ENCODE data around the gene APOB. TPM values are rescaled to one million over a fixed set of nuclear protein-coding genes. Genes with fewer than 3 reads are reported as not detected.

APOB gene
- total and polyA plus RNA-seq, 10 of the 15 experiments (the other 5 are each of a cell fraction or from before 2014, with no cell fraction given), result 1.4 TPM; not detected in 9

DNA sequence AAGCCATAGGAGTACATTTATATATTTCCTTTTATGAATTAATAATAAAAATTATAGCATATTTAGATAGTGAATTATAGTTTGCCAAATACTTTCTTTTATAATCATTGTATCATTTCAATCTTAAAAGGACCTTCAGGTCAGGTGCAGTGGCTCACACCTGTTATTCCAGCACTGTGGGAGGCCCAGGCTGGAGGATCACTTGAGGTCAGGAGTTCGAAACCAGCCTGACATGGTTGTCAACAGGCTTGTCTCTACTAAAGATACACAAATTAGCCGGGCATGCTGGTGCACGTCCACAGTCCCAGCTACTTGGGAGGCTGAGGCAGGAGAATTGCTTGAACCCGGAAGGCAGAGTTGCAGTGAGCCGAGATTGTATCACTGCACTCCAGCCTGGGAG, 19.7 kb downstream of the APOB start:
- WGBS (ENCODE audit: insufficient coverage, insufficient replicate concordance, low lambda C conversion rate, missing lambda C conversion rate), result 30% methylated on average over 5 of the region's 5 CpGs
- ChIA-PET CTCF (interaction anchor here (0.8 to 2.4 kb wide), 5 partner anchors 61 to 363 kb away, joined by 3 to 10 read pairs (median 3); no protein-coding TSS in a partner anchor), POLR2A (no interaction called here), RAD21 (ENCODE audit: unreplicated experiment) (no interaction called here), SMC1A (ENCODE audit: uncharacterized antibody, unreplicated experiment) (interaction anchor here (1.0 to 2.9 kb wide), 3 partner anchors 9 to 18 kb away, joined by 3 to 10 read pairs (median 3); no protein-coding TSS in a partner anchor)
- Histone ChIP-seq H2AFZ (ENCODE audit: control insufficient read depth, low read depth, low read length) (no peak overlapping the region), H3K4me2 (ENCODE audit: control insufficient read depth, insufficient read depth) (no peak overlapping the region), H3K36me3 (ENCODE audit: control insufficient read depth in 2 of 2, insufficient read depth in 2 of 2, low read length in 1 of 2) (no peaks in the 10 kb centered on the region), H3K4me1 (ENCODE audit: control insufficient read depth, insufficient read depth, low read length) (no peaks in the 10 kb centered on the region), H4K20me1 (ENCODE audit: control insufficient read depth, insufficient read depth) (no peaks in the 10 kb centered on the region), H3K27me3 (replicated peaks in 1 of 2; ENCODE audit: control insufficient read depth in 2 of 2, insufficient read depth in 2 of 2, low read length in 1 of 2) (peaks cover 0 to 2% of the 10 kb centered on the region in 2 experiments; a peak in 1 of 4 replicates), H3K27ac (ENCODE audit: control insufficient read depth, insufficient read depth) (no peak overlapping the region), H3K4me3 (no peak overlapping the region), H3K9me3 (replicated peaks; ENCODE audit: control insufficient read depth, insufficient read depth, low read length) (no peaks in the 10 kb centered on the region), H3K9ac (ENCODE audit: control insufficient read depth, insufficient read depth, low read length) (no peak overlapping the region), H3K79me2 (ENCODE audit: control insufficient read depth, insufficient read depth, low read length) (no peaks in the 10 kb centered on the region)
- no TSS peak for BruUV-seq (replicated peaks)
- in situ Hi-C loops (cut with MboI) (no loop called here), intact Hi-C loops (cut with micrococcal nuclease; ENCODE audit: unreplicated experiment) (no loop called here)
- DNase-seq (ENCODE audit: low read depth, low spot score), result no peak
- FAIRE-seq, result no peak
- no peak for TF ChIP-seq RBBP5 (conservative IDR thresholded peaks at IDR 0.05)
- no peak for TF ChIP-seq CHD2 (IDR thresholded peaks at IDR 0.05; ENCODE audit: borderline replicate concordance, low read depth, low read length)
- no peak for TF ChIP-seq CHD4 (IDR thresholded peaks at IDR 0.05)
- ATAC-seq, result no peak

GRCh38 chr2:21023419-21024181, 20.3 kb downstream of the APOB start:
- ChIA-PET RAD21 (ENCODE audit: unreplicated experiment) (no interaction called here), SMC1A (ENCODE audit: uncharacterized antibody, unreplicated experiment) (interaction anchor here (1.4 to 2.9 kb wide), 2 partner anchors 9 to 10 kb away, joined by 3 to 10 read pairs; no protein-coding TSS in a partner anchor), POLR2A (no interaction called here), CTCF (interaction anchor here (1.0 to 2.3 kb wide), 3 partner anchors 60 to 362 kb away, joined by 3 to 10 read pairs (median 3); no protein-coding TSS in a partner anchor)
- Histone ChIP-seq H3K36me3 (ENCODE audit: control insufficient read depth in 2 of 2, insufficient read depth in 2 of 2, low read length in 1 of 2) (no peaks in the 10 kb centered on the region), H2AFZ (ENCODE audit: control insufficient read depth, low read depth, low read length) (no peak overlapping the region), H3K27me3 (replicated peaks in 1 of 2; ENCODE audit: control insufficient read depth in 2 of 2, insufficient read depth in 2 of 2, low read length in 1 of 2) (peaks cover 0 to 2% of the 10 kb centered on the region in 2 experiments; a peak in 1 of 4 replicates), H3K79me2 (ENCODE audit: control insufficient read depth, insufficient read depth, low read length) (no peaks in the 10 kb centered on the region), H3K4me3 (no peak overlapping the region), H3K9me3 (replicated peaks; ENCODE audit: control insufficient read depth, insufficient read depth, low read length) (no peaks in the 10 kb centered on the region), H3K4me1 (ENCODE audit: control insufficient read depth, insufficient read depth, low read length) (no peaks in the 10 kb centered on the region), H3K9ac (ENCODE audit: control insufficient read depth, insufficient read depth, low read length) (no peak overlapping the region), H3K4me2 (ENCODE audit: control insufficient read depth, insufficient read depth) (no peak overlapping the region), H4K20me1 (ENCODE audit: control insufficient read depth, insufficient read depth) (no peaks in the 10 kb centered on the region), H3K27ac (ENCODE audit: control insufficient read depth, insufficient read depth) (no peak overlapping the region)
- in situ Hi-C loops (cut with MboI), result no loop called here
- WGBS (ENCODE audit: insufficient coverage, insufficient replicate concordance, low lambda C conversion rate, missing lambda C conversion rate), result 39% methylated on average over 4 of the region's 4 CpGs
- intact Hi-C loops (cut with micrococcal nuclease; ENCODE audit: unreplicated experiment), result no loop called here
- no peak for DNase-seq (ENCODE audit: low read depth, low spot score)
- no TSS peak for BruUV-seq (replicated peaks)
- ATAC-seq, result no peak
- no peak for FAIRE-seq
- TF ChIP-seq, protein P1, sequence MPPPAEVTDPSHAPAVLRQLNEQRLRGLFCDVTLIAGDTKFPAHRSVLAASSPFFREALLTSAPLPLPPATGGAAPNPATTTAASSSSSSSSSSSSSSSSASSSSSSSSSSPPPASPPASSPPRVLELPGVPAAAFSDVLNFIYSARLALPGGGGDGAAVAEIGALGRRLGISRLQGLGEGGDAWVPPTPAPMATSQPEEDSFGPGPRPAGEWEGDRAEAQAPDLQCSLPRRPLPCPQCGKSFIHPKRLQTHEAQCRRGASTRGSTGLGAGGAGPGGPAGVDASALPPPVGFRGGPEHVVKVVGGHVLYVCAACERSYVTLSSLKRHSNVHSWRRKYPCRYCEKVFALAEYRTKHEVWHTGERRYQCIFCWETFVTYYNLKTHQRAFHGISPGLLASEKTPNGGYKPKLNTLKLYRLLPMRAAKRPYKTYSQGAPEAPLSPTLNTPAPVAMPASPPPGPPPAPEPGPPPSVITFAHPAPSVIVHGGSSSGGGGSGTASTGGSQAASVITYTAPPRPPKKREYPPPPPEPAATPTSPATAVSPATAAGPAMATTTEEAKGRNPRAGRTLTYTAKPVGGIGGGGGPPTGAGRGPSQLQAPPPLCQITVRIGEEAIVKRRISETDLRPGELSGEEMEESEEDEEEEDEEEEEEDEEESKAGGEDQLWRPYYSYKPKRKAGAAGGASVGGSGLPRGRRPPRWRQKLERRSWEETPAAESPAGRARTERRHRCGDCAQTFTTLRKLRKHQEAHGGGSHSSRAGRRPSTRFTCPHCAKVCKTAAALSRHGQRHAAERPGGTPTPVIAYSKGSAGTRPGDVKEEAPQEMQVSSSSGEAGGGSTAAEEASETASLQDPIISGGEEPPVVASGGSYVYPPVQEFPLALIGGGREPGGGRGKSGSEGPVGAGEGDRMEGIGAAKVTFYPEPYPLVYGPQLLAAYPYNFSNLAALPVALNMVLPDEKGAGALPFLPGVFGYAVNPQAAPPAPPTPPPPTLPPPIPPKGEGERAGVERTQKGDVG (CRISPR knock-in tag; IDR thresholded peaks at IDR 0.05), result no peak
- TF ChIP-seq TARDBP (IDR thresholded peaks at IDR 0.05; ENCODE audit: borderline replicate concordance) (no peak), EGR1 (IDR thresholded peaks at IDR 0.05; ENCODE audit: borderline replicate concordance in 1 of 2, low read depth in 2 of 2, low read length in 2 of 2) (no peak), TAF1 (IDR thresholded peaks at IDR 0.05; ENCODE audit: borderline replicate concordance, low read depth, low read length) (no peak), JUND (IDR thresholded peaks at IDR 0.05; ENCODE audit: low read depth, low read length) (no peak), ZBED1 (IDR thresholded peaks at IDR 0.05; ENCODE audit: borderline replicate concordance) (no peak), IKZF1 (conservative IDR thresholded peaks at IDR 0.05) (no peak), HCFC1 (IDR thresholded peaks at IDR 0.05; ENCODE audit: low read length) (no peak), CHD1 (IDR thresholded peaks at IDR 0.05; ENCODE audit: low read depth, low read length) (no peak)
- TF ChIP-seq, protein P2, sequence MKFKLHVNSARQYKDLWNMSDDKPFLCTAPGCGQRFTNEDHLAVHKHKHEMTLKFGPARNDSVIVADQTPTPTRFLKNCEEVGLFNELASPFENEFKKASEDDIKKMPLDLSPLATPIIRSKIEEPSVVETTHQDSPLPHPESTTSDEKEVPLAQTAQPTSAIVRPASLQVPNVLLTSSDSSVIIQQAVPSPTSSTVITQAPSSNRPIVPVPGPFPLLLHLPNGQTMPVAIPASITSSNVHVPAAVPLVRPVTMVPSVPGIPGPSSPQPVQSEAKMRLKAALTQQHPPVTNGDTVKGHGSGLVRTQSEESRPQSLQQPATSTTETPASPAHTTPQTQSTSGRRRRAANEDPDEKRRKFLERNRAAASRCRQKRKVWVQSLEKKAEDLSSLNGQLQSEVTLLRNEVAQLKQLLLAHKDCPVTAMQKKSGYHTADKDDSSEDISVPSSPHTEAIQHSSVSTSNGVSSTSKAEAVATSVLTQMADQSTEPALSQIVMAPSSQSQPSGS (IDR thresholded peaks at IDR 0.05; ENCODE audit: low read length), result no peak
